Body of pancreas (tissue), 4 donors: ENCODE data around the gene DRAM1.

Experiments
- CTCF ChIP-seq, 7 experiments: fragments of 450-650 bp in 4 of 7; fragments of 200-600 bp in 3 of 7; sonication (generic) in 3 of 7; IDR thresholded peaks; one replicate each; pipeline ENCODE4 v1.5.1; 2016 to 2019; ENCODE audit warnings: antibody characterized with exemption in 7 of 7
- POLR2A ChIP-seq, 3 donors: fragments of 450-650 bp; IDR thresholded peaks; one replicate each; pipeline ENCODE4 v1.6.1; 2016; ENCODE audit warnings: antibody characterized with exemption in 3 of 3, mild to moderate bottlenecking in 2 of 3

- TF ChIP-seq POLR2A (IDR thresholded peaks at IDR 0.05): no peak
- no peak for TF ChIP-seq CTCF (IDR thresholded peaks at IDR 0.05)
Measured at GRCh38 chr12:101923045-101923718, 45.8 kb downstream of the DRAM1 start.
